Cardiac muscle cell (in vitro differentiated cells and primary cell): ENCODE data around the gene GAS2L3. TPM values are rescaled to one million over a fixed set of nuclear protein-coding genes. Genes with fewer than 3 reads are reported as not detected.

Experiments
- DNase-seq, 2 donors: peaks; one replicate each; pipeline versions ENCODE4 v3.0.0 to v3.0.0-alpha.2; 2010 to 2017; ENCODE audit warnings: low read depth in 1 of 2, low spot score in 1 of 2
- H3K27ac ChIP-seq: fragments of 200-600 bp; sonication (generic); 2 replicates; pipeline ENCODE4 v1.5.1; 2016
- H3K27me3 ChIP-seq: fragments of 200-600 bp; sonication (generic); 2 replicates; pipeline ENCODE4 v1.6.0; 2016; ENCODE audit warnings: control low read depth
- H3K36me3 ChIP-seq: fragments of 200-600 bp; sonication (generic); 2 replicates; pipeline ENCODE4 v1.5.1; 2016; ENCODE audit warnings: control low read depth
- H3K4me1 ChIP-seq: fragments of 200-600 bp; sonication (generic); 2 replicates; pipeline ENCODE4 v1.8.1; 2017; ENCODE audit warnings: low read depth, mild to moderate bottlenecking, mixed run types
- H3K4me3 ChIP-seq: fragments of 200-600 bp; sonication (generic); 2 replicates; pipeline ENCODE4 v1.5.1; 2016; ENCODE audit warnings: mild to moderate bottlenecking
- H3K9me3 ChIP-seq: fragments of 200-600 bp; sonication (generic); 2 replicates; pipeline ENCODE4 v1.5.1; 2017; ENCODE audit warnings: low read depth, mild to moderate bottlenecking, control low read depth
- CTCF ChIP-seq: IDR thresholded peaks from 2 replicates; pipeline ENCODE4 v1.5.1; 2012; ENCODE audit warnings: low read depth, mild to moderate bottlenecking, low read length
- polyA plus RNA-seq: library from polyadenylated mRNA; unstranded; fragments of >200 nt; fragmentation: Nextera tagmentation; extraction: Ambion mirVana; gene quantifications from 2 replicates; pipeline ENCODE4 v1.2.1, GENCODE V29; 2016
- total RNA-seq: library from RNA; depleted of rRNA; stranded (reverse); fragments of >200 nt; gene quantifications from 2 replicates; pipeline ENCODE4 v1.2.3, GENCODE V29; 2016

GAS2L3 gene
- total RNA-seq (1.1 and 13.9 TPM in 2 replicates), polyA plus RNA-seq (0.07 and 10.4 TPM in 2 replicates)

GRCh38 chr12:100573292-100574186, at the start of gene GAS2L3:
Gene GAS2L3, plus strand, starts transcription at chr12:100573684. Its CDS starts 21,221 bp downstream, at chr12:100594905.
- Histone ChIP-seq H3K4me1 (no peaks in the 10 kb centered on the region), H3K27ac (peak within 1 kb of the TSS; percentile 63), H3K27me3 (peaks cover 33% of the 10 kb centered on the region), H3K4me3 (peak within 1 kb of the TSS; percentile 60), H3K36me3 (no peaks in the 10 kb centered on the region), H3K9me3 (no peaks in the 10 kb centered on the region)
- DNase-seq = peak; percentile 88 to 95
- no peak for TF ChIP-seq CTCF

- Histone ChIP-seq H3K36me3 (no peaks in the 10 kb centered on the region), H3K27ac (no peak overlapping the region), H3K27me3 (no peaks in the 10 kb centered on the region), H3K4me3 (no peak overlapping the region), H3K9me3 (no peaks in the 10 kb centered on the region), H3K4me1 (no peaks in the 10 kb centered on the region)
- no peak for DNase-seq
- no peak for TF ChIP-seq CTCF
These were observed 45.5 kb upstream of the GAS2L3 start for GRCh38 chr12:100528034-100528433.

GRCh38 chr12:100528471-100529127, 44.9 kb upstream of the GAS2L3 start:
- Histone ChIP-seq H3K4me1 (no peaks in the 10 kb centered on the region), H3K4me3 (no peak overlapping the region), H3K27me3 (no peaks in the 10 kb centered on the region), H3K9me3 (no peaks in the 10 kb centered on the region), H3K27ac (no peak overlapping the region), H3K36me3 (no peaks in the 10 kb centered on the region)
- no peak for TF ChIP-seq CTCF
- no peak for DNase-seq

- no peak for DNase-seq
- Histone ChIP-seq H3K27ac (no peak overlapping the region), H3K4me1 (no peaks in the 10 kb centered on the region), H3K4me3 (no peak overlapping the region), H3K9me3 (no peaks in the 10 kb centered on the region), H3K27me3 (no peaks in the 10 kb centered on the region), H3K36me3 (no peaks in the 10 kb centered on the region)
- no peak for TF ChIP-seq CTCF
These were observed 43.6 kb upstream of the GAS2L3 start for GRCh38 chr12:100529756-100530350.

GRCh38 chr12:100533376-100533775, 40.1 kb upstream of the GAS2L3 start:
- DNase-seq = no peak
- Histone ChIP-seq H3K36me3 (no peaks in the 10 kb centered on the region), H3K4me3 (no peak overlapping the region), H3K4me1 (no peaks in the 10 kb centered on the region), H3K27me3 (no peaks in the 10 kb centered on the region), H3K9me3 (no peaks in the 10 kb centered on the region), H3K27ac (no peak overlapping the region)
- TF ChIP-seq CTCF = no peak
